GM18498 (cell line): ENCODE measurements around the gene EFCAB14.
"Not testable (repeated sequence)": the region's sequence is repeated elsewhere in the genome, so short reads cannot be mapped to it uniquely, and the experiment has no call there.

Experiments
- ATAC-seq: cut with Tn5 transposase; IDR thresholded peaks from one replicate; pipeline ENCODE4 v1.9.1; 2021; ENCODE audit warnings: mild to moderate bottlenecking, moderate library complexity; ENCODE audit not compliant: unreplicated experiment

The EFCAB14 gene

DNA sequence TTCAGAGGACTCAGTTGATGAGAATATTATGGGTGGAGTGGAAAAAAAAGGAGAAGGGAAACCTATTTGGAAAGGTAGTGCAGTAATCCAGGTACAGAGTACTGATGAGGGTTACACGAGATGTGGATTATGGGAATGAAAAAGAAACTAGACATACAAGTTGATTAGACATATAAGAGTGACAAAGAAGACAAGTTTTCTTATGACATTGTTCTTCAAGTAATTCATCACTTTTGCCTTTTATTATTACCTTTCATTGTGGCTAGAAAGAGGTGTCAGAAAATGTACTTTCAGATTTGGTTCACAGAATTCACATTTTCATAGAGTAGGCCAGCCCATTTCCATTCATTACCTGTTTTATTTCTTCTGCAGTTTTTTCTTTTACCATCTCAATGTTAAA lies 61.1 kb downstream of the EFCAB14 start:
- ATAC-seq = no peak

- ATAC-seq = no peak
Measured at GRCh38 chr1:46656643-46657042, 62.3 kb downstream of the EFCAB14 start.

DNA sequence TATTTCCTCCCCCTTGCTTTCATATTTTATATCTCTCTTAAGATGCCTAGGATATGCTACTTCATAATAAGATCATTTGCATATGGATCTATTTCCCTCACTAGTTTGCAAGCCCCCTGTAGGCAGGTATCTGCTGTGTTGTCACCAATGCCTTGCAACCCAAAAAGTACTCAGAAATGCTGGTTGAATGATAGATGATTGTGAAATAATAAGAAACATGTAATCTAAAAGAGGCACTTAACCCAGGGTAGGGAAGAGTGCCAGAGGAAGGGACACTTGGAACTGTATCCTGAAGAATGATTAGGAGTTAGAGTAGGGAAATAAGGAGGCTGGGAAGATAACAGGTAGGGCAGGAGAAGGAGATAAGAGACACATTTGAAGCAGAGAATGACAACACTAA lies 63.1 kb downstream of the EFCAB14 start:
- ATAC-seq = no peak

DNA sequence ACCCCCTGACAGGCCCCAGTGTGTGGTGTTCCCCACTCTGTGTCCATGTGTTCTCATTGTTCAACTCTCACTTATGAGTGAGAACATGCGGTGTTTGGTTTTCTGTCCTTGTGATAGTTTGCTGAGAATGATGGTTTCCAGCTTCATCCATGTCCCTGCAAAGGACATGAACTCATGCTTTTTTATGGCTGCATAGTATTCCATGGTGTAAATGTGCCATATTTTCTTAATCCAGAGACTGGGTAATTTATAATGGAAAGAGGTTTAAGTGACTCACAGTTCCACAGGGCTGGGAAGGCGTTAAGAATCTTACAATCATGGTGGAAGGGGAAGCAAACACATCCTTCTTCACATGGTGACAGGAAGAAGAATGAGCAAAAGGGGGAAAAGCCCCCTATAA lies 64.2 kb downstream of the EFCAB14 start:
- ATAC-seq = not testable (repeated sequence)

DNA sequence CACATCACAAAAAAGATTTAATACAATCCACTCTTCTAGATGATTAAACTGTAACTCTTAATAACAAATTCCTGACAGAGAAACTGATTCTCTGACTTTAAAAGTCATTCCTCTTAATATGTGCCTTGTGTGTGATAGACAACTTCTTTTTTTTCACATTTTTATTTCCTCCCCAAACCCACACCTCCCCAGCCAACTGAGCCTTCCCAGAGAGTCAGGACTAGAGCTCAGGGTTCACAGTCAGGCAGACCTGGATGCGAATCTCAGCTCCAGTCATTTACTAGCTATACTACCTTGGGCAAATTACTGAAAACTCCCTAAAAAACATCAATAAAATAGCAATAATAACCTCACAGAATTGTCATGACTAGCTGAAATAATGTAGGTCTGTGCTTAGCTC lies 64.9 kb downstream of the EFCAB14 start:
- no peak for ATAC-seq

DNA sequence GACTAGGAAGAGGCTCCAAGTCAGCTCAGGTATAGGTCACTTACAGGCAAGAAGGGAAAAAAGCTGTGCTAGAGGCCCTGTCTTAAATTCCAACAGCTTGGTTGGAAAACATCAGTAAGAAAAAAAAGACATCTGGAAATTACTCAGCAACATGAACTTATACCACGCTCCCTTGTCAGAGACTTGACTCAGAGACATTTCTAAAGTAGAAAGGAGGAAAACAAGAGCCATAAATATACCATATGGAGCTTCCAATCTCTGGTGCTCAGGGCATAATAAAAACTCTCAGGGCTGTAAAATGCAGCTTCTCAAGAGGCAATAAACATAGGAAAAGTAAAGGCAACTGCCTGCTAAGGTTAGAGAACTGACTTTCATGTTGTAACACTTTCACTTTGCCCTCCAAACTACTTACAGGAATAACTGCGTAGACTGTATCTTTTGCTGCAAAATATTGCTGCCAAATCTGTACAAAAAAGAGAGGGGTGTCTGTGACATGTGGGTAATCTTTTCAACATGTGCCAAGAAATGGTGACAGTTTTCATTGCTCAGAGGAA lies 65.4 kb downstream of the EFCAB14 start:
- ATAC-seq = no peak

GRCh38 chr1:46652321-46653100 lies 66.4 kb downstream of the EFCAB14 start:
- no peak for ATAC-seq

DNA sequence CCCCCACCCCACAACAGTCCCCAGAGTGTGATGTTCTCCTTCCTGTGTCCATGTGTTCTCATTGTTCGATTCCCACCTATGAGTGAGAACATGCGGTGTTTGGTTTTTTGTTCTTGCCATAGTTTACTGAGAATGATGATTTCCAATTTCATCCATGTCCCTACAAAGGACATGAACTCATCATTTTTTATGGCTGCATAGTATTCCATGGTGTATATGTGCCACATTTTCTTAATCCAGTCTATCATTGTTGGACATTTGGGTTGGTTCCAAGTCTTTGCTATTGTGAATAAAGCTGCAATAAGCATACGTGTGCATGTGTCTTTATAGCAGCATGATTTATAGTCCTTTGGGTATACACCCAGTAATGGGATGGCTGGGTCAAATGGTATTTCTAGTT lies 67.8 kb downstream of the EFCAB14 start:
- ATAC-seq = not testable (repeated sequence)

DNA sequence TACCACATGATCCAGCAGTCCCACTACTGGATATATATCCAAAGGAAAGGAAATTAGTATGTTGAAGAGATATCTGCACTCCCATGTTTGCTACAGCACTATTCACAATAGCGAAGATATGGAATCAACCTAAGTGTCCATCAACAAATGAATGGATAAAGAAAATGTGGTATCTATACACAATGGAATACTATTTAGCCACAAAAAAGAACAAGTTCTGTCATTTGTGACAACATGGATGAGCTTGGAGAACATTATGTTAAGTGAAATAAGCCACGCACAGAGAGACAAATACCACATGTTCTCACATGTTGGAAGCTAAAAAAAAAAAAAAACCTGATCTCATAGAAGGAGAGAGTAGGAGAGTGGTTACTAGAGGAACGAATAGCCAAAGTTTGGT lies 68.4 kb downstream of the EFCAB14 start:
- ATAC-seq = no peak

GRCh38 chr1:46649764-46650163 lies 69.2 kb downstream of the EFCAB14 start:
- no peak for ATAC-seq

GRCh38 chr1:46647611-46648010 lies 71.3 kb downstream of the EFCAB14 start:
- ATAC-seq = no peak

DNA sequence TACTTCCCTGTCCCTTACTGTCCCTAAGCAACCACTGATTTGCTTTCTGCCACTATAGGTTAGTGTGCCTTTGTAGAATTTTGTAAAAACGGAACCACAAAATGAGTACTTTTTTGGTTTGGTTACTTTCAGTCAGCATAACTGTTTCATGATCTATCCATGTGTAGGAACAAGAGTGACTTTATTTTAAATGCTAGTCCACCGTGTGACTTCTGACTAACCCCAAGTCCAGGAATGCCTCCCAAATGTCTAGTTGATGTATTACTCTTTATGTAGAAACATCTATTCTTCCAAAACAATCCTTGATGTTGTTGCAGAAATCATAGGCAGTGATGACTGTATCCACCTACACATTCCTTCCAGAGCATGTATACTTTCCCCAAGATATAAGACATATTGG lies 72.1 kb downstream of the EFCAB14 start:
- ATAC-seq = no peak

DNA sequence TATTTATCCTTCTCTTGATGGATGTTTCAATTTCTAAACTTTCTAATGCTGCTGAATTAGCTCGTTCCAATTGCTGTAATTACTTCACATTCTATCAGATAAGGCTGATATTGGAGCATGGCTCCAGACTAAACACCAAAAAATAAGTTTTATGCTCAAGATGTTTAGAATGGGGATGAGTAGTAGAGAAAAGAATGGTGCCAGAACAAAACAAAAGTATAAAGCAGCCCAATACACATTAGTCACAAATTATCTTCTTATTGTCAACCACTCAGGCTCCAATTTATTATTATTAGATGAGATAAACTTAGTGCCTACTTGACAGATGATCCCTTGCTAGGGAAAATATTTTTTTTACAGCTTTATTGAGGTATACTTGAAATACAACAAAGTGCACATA lies 72.6 kb downstream of the EFCAB14 start:
- no peak for ATAC-seq

DNA sequence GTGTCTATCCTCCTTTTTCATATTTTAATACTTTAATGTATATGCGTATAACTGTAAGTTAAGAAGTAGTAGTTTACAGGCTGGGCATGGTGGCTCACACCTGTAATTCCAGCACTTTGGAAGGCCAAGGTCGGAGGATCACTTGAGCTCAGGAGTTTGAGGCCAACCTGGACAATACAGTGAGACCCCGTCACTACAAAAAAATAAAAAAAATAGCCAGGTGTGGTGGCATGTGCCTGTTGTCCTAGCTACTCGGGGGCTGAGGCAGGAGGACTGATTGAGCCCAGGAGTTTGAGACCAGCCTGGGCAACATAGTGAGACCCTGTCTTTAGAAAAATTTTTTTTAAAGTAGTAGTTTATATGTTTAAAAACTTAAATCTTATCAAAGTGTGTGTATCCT lies 73.1 kb downstream of the EFCAB14 start:
- no peak for ATAC-seq

GRCh38 chr1:46643368-46643775 lies 75.5 kb downstream of the EFCAB14 start:
- ATAC-seq = no peak

GRCh38 chr1:46642115-46642680 lies 76.7 kb downstream of the EFCAB14 start:
- no peak for ATAC-seq

DNA sequence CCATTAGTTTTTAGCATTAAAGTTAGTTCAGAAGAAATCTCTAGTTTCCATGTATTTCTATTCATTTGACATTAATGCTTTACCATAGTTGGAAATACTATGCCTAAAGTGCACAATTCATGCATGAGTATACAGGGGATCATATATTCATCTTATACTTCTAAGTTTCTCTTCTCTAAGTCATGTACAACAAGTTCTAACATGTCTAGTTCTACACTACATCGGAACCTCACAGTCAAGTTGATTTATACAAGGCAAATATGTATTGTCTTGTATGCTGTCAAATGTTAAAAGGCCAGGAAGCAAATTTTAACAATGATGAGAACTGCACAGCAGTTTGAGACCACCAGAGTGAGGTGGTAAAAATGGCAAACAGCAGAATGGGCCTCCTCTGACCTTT lies 79.4 kb downstream of the EFCAB14 start:
- ATAC-seq = no peak

DNA sequence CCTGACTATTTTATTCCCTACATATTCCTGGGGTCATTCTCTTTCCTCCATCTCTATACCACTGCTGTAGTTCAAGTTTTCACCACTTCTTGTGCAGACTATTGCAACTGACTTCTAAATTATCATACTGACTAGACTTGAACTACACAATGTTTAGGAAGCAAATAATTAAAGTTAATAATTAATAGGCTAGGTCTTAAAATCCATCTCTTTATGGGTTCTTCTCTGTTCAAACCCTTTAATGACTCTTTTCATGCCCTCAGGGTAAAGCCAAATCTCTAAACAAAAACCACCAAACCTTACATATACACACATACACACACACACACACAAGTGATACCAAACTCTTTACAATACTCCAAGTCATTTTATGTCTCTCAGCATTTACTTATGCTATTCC lies 80.0 kb downstream of the EFCAB14 start:
- ATAC-seq = no peak

- no peak for ATAC-seq
Measured at GRCh38 chr1:46637444-46638083, 81.3 kb downstream of the EFCAB14 start.

- ATAC-seq = no peak
Measured at GRCh38 chr1:46635205-46635604, 83.7 kb downstream of the EFCAB14 start.

DNA sequence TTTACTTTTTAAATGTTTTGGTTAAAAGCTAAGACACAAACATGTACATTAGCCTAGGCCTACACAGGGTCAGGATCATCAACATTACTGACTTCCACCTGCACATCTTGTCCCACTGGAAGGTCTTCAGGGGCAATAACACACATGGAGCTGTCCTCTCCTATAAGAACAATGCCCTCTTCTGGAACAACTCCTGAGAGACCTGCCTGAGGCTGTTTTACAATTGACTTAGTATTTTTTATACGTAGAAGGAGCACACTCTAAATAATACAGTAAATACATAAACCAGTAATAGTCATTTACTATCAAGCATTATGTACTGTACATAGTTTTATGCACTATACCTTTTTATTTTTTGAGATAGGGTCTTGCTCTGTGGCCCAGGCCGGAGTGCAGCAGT lies 88.2 kb downstream of the EFCAB14 start:
- no peak for ATAC-seq
